Natural killer cell treated with Interleukin-12 subunit alpha and Interleukin-12 subunit beta and Interleukin-15 and Interleukin-18, amount 100 ng/mL, for 72 hours (primary cell): ENCODE measurements around the gene SFRP2. TPM values are rescaled to one million over a fixed set of nuclear protein-coding genes. Genes with fewer than 3 reads are reported as not detected.
A peak's percentile ranks its signal among the peaks of the same experiment; 100 is the strongest.

Experiments used
- ATAC-seq, 2 donors: fragments of 150-1000 bp; cut with Tn5 transposase in 1 of 2; sonication (Bioruptor Pico), chemical (Tn5 transposase) in 1 of 2; 2 replicates each; pipeline ENCODE4 v1.10.0; 2021
- DNase-seq: peaks from one replicate; pipeline ENCODE4 v3.0.0; 2022; ENCODE audit warnings: low spot score
- H3K27ac Mint-ChIP-seq, 2 donors: 1 replicate in 1 of 2; 2 replicates in 1 of 2; pipeline ENCODE4 v1.8.0; 2022; ENCODE audit warnings: mixed read lengths in 2 of 2, mild to moderate bottlenecking in 1 of 2, moderate library complexity in 1 of 2
- H3K27me3 Mint-ChIP-seq, 2 donors: 1 replicate in 1 of 2; 2 replicates in 1 of 2; pipeline ENCODE4 v1.8.0; 2022; ENCODE audit warnings: mixed read lengths in 2 of 2
- H3K36me3 Mint-ChIP-seq: one replicate; pipeline ENCODE4 v1.8.0; 2022; ENCODE audit warnings: mixed read lengths
- H3K4me1 Mint-ChIP-seq, 2 donors: 1 replicate in 1 of 2; 2 replicates in 1 of 2; pipeline ENCODE4 v1.8.0; 2022; ENCODE audit warnings: low read depth in 2 of 2, mixed read lengths in 2 of 2, mild to moderate bottlenecking in 1 of 2
- H3K4me3 Mint-ChIP-seq: one replicate; pipeline ENCODE4 v1.8.0; 2022; ENCODE audit warnings: mixed read lengths
- H3K9me3 Mint-ChIP-seq: 2 replicates; pipeline ENCODE4 v1.8.0; 2022; ENCODE audit warnings: mixed read lengths
- total RNA-seq, 2 donors: library from RNA; stranded (reverse); gene quantifications; one replicate each; pipeline ENCODE4 v1.2.3, GENCODE V29; 2022

SFRP2 gene
- total RNA-seq, 2 donors from 2014 or later = not detected

DNA sequence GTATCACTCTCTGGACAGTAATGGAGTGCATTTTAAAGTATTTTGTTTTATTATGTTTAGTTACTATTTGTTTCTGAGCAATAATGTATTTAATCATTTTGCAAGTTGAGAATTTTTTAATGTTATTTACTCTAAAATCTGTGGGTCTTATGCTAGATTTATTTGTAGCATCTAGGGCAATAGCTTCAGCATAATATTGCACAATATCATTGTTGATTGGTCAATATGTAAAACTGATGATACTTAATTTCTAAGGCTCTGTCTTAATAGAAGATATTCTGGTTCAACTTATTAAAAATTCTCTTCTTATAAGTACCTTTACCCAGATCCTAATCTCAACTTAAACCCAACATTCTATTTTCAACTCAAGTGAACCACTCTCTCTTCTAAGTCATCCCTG is 11.5 kb downstream of the SFRP2 start:
- Mint-ChIP-seq H3K27me3 (peaks cover 37 to 76% of the 10 kb centered on the region in 2 donors), H3K4me3 (no peak overlapping the region), H3K36me3 (no peaks in the 10 kb centered on the region), H3K27ac (no peak overlapping the region), H3K9me3 (no peaks in the 10 kb centered on the region), H3K4me1 (no peaks in the 10 kb centered on the region)
- DNase-seq = no peak
- ATAC-seq = no peak

DNA sequence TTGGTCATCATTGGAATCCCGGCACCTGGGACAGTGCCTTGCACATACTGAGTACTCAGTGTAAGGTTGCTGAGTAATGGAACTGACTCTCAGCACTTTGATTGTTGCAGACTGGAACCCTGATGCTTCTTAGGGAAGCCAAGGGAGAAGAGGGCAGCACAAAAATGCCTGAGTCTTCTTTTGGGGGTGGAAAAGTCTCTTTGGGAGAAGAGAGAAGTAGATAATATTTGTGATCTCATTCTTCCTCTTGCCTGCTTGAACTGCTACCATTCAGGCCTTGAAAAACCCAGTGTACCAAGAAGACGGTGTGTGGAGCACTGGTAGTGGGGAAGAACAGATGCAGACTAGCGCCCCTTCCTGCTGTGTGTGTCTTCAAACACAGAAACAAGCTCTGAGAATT is 12.3 kb downstream of the SFRP2 start:
- Mint-ChIP-seq H3K4me1 (no peaks in the 10 kb centered on the region), H3K27me3 (peaks cover 33 to 75% of the 10 kb centered on the region in 2 donors), H3K36me3 (no peaks in the 10 kb centered on the region), H3K4me3 (no peak overlapping the region), H3K27ac (no peak overlapping the region), H3K9me3 (no peaks in the 10 kb centered on the region)
- ATAC-seq (no peak), DNase-seq (no peak)

DNA sequence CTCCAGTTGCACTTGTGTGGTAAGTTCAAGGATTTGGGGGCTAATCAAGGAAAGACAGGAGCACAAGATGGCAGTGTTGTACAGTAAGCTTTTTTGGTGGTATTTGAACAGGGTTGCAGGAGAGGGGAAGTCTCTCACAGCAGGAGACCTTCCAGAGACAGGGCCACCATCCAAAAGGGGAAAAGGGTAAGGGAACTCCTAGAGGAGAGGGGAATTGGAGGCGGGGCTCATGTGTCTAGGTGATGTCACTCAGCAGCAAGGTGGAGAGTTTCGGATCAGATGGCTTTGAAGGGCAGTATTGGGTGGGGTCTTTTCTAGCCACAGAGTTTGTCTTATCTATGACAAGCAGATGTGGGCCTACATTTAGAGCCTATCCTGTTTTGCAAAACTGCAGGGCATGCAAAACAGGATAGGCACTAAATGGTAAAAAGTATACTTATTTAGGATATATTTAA is 15.6 kb downstream of the SFRP2 start:
- H3K27me3 Mint-ChIP-seq = peaks cover 38 to 65% of the 10 kb centered on the region in 2 donors
- no peak overlapping the region for H3K27ac Mint-ChIP-seq
- no peaks in the 10 kb centered on the region for H3K36me3 Mint-ChIP-seq
- no peak for DNase-seq
- no peak overlapping the region for H3K4me3 Mint-ChIP-seq
- no peaks in the 10 kb centered on the region for H3K4me1 Mint-ChIP-seq
- no peaks in the 10 kb centered on the region for H3K9me3 Mint-ChIP-seq
- no peak for ATAC-seq

DNA sequence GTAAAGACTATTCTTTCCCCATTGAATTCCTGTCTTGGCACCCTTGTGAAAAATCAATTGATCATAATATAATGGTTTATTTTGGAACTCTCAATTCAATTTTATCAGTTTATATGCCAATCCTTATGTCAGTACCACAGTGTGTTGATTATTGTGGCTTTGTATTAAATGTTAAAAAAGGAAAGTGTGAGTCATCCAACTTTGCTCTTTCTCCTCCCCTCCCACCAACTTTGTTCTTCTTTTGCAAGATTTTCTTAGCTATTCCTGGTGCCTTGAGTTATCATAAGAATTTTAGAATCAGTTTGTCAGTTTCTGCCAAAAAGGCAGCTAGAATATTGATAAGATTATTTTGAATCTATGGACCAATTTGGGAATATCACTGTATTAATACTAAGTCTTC is 17.8 kb downstream of the SFRP2 start:
- Mint-ChIP-seq H3K4me3 (no peak overlapping the region), H3K4me1 (no peaks in the 10 kb centered on the region), H3K36me3 (no peaks in the 10 kb centered on the region), H3K27ac (no peak overlapping the region), H3K27me3 (peaks cover 28 to 45% of the 10 kb centered on the region in 2 donors), H3K9me3 (no peaks in the 10 kb centered on the region)
- DNase-seq = no peak
- no peak for ATAC-seq

DNA sequence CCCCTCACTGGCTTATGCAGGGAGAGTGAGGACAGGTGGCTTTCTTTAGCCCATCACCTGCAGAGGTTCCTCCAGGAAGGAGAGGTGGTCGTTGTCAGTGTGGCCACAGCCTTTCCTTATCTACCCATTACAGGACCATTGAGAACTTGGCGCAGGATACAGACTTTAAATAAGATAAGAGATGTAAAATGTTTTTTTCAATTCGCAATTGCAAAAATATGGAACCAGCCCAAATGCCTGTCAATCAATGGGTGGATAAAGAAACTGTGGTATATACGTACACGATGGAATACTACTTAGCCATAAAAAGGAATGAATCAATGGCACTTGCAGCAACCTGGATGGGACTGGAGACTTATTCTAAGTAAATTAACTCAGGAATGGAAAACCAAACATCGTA is 22.1 kb downstream of the SFRP2 start:
- Mint-ChIP-seq H3K4me1 (no peaks in the 10 kb centered on the region), H3K27me3 (peaks cover 25 to 30% of the 10 kb centered on the region in 2 donors), H3K9me3 (no peaks in the 10 kb centered on the region), H3K27ac (no peak overlapping the region), H3K4me3 (no peak overlapping the region), H3K36me3 (no peaks in the 10 kb centered on the region)
- ATAC-seq (no peak), DNase-seq (no peak)

DNA sequence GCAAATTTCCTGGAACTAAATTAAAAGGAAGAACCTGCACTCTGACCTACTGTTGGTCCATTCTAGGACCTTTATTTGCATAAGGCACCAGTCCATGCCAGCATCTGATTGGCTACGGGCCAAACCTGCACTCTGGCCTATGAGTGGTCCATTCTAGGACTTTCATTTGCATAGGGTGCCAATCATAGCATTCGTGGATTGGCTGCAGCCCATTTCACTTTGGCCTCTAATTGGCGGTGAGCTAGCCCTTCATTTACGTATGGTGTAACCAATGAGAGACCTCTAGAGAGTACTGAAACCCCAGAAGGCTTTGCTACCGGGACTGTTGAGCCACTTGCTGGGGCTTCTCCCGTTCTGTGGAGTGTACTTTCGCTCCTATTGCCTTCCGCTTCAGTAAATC is 23.0 kb downstream of the SFRP2 start:
- ATAC-seq (no peak), DNase-seq (no peak)
- H3K27me3 Mint-ChIP-seq = peaks cover 27 to 31% of the 10 kb centered on the region in 2 donors
- no peaks in the 10 kb centered on the region for H3K9me3 Mint-ChIP-seq
- no peak overlapping the region for H3K4me3 Mint-ChIP-seq
- H3K27ac Mint-ChIP-seq = no peak overlapping the region
- H3K4me1 Mint-ChIP-seq = no peaks in the 10 kb centered on the region
- no peaks in the 10 kb centered on the region for H3K36me3 Mint-ChIP-seq

DNA sequence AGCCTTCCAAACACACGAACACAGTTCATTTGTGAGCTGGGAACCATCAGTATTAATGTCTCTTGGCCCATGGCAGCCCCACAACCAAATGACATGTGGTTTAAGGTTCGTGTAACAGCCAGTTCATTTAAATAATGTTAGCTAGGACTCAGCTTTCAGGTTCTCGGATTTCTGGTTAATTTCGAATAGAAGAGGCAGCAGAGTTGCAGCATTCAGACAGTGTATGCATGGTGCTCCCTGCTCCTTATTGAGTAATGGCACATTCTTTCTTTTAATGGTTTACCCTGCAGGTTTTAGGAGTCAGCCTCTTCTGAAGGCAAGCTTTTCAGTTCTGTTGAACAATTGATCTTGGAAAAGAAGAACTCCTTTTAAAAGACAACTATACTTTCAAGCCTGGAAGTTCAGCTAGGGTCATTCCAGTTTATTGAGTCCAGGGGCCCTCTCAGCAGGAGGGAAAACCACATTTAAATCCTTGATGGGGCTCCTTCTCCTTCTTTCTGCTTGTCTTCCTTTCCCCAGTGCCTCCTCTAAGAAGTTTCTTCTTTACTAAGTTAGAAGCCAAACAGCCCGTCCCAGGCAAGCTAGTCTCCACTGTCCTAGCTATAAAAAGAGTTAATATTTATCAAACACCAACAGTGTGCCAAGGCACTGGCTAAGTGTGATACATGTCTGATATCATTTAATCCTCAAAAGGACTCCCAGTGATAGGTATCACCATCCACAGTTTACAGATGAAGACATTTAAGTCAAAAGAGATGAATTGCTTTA is 24.1 kb downstream of the SFRP2 start:
- DNase-seq = no peak
- ATAC-seq = no peak
- Mint-ChIP-seq H3K9me3 (no peaks in the 10 kb centered on the region), H3K27me3 (peaks cover 24 to 28% of the 10 kb centered on the region in 2 donors), H3K27ac (no peak overlapping the region), H3K36me3 (no peaks in the 10 kb centered on the region), H3K4me3 (no peak overlapping the region), H3K4me1 (no peaks in the 10 kb centered on the region)

DNA sequence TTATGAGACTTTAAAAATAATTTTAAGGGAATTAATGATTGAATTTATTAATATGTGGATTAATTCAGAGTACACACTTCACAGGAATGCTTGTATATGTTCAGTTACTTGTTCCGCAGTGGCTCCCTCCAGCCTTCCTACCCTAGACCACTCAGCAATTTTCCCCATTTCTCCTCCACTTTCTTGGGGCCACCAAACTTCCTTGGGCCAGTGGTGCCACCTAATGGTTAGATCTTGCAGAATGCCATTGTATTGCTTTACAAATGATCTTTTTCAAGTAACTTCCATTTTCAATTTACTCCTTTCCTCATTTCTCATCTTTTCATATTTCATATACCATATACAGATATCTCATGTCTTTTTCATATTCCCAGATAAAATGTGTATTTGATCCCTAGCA is 25.5 kb downstream of the SFRP2 start:
- no peaks in the 10 kb centered on the region for H3K4me1 Mint-ChIP-seq
- peaks cover 28 to 36% of the 10 kb centered on the region in 2 donors for H3K27me3 Mint-ChIP-seq
- DNase-seq (no peak), ATAC-seq (no peak)
- no peaks in the 10 kb centered on the region for H3K36me3 Mint-ChIP-seq
- no peak overlapping the region for H3K4me3 Mint-ChIP-seq
- no peak overlapping the region for H3K27ac Mint-ChIP-seq
- H3K9me3 Mint-ChIP-seq = no peaks in the 10 kb centered on the region

DNA sequence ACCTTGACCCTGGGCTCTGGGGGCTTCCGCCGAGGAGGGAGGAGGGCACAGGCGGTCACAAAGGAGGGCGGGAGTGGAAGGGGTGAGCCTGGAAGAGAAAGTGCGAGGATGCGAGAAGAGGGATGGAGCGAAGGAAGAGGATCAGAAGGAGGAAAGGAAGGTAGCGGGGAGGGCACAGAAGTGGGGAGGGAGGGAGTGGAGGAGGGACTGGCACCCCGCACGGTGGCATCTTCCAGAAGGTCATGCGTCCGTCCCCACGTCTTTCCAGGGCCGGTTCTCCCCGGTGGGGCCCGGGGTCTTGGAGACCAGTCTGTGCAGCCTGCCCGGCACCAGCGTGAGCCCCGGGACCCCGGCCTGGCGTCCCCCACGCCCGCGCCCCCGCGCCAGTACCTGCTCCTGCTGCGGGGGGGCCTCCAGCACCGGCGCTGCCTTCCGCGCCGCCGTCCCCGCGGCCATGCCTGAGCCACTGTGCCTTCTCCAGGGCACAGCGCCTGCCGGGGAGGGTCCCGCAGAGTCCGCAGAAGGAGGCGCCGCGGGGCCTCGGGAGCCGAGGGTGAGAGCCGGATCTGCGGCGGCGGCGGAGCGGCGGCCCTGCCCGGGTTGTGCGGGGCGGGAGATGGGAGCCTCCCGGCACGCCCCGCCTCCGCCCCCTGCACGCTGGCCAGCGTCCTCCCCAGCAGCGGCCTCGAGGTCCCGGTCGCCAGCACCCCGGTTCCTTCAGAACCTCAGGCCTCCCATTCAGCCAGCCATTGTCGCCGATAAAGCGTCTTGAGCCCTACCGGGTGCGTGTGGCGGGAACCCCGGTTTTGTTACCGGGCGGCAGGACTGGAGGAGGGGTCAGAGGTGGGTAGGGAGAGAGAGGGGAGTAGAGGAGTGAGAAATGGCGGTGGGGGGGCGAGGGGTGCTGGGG is 29.2 kb downstream of the SFRP2 start, which contains the start of gene RNF175:
Gene RNF175, minus strand, starts transcription at position 618 of the 910 bp plus-strand sequence. Its CDS starts 162 bp downstream, at position 456.
- no peaks in the 10 kb centered on the region for H3K36me3 Mint-ChIP-seq
- H3K4me3 Mint-ChIP-seq = no peak within 1 kb of the TSS
- H3K27ac Mint-ChIP-seq = no peak within 1 kb of the TSS
- ATAC-seq (peak; percentile 18 to 49), DNase-seq (no peak)
- no peaks in the 10 kb centered on the region for H3K9me3 Mint-ChIP-seq
- no peaks in the 10 kb centered on the region for H3K4me1 Mint-ChIP-seq
- peaks cover 44 to 69% of the 10 kb centered on the region in 2 donors for H3K27me3 Mint-ChIP-seq

DNA sequence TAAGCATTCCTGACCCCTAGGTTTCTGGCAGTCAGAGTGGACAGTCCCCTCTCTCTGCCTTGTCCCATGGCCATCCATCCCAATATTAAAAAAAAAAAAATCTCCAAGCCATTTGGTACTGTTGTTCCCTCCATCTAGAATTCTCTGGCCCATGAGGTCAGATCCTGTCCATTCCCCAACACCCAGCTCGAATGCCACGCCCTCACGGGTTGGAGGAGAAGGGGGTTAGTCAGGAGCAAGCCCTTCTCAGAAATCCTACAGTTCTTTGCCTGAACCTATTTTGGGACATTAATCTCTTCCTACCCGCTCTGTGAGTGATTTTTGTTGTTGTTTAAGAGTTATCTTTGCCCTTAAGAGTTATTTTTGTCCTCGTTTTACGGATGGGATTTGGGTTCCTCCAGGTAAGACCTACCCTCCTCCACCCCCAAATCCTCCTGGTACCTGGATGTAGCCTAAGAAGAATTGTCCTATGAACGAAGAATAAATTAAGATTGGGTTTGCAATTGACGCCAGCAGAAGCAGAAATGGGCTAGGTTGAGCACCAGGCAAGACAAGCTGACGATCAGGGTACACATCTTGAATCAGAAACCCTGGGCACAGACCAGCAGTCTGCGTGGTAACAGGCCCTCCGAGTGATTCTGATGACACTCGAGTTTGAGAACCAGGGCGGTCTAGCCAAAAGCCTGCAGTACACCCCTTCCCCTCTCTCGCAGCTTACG is 30.0 kb downstream of the SFRP2 start:
- H3K9me3 Mint-ChIP-seq = no peaks in the 10 kb centered on the region

DNA sequence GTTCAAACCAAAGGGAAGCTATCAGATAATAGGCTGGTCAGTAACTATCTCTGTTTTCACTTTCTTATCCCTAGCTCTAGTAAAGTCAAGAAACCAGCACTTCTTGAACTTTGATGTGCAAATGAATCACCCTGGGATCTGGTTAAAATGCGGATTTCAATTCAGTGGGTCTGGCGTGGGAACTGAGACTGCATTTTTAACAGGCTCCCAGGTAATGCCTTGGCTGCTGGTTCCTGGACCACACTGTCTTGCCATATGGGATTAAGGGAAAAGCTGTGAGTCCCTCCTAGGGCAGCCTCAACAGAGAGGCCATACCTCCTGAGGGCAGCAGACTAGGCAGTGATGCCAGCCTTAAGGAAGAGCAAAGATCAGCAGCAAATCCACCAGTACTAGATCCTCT is 30.7 kb downstream of the SFRP2 start:
- no peaks in the 10 kb centered on the region for H3K4me1 Mint-ChIP-seq
- H3K36me3 Mint-ChIP-seq = no peaks in the 10 kb centered on the region
- ATAC-seq (no peak), DNase-seq (no peak)
- peaks cover 39 to 63% of the 10 kb centered on the region in 2 donors for H3K27me3 Mint-ChIP-seq
- H3K4me3 Mint-ChIP-seq = no peak overlapping the region
- no peaks in the 10 kb centered on the region for H3K9me3 Mint-ChIP-seq
- H3K27ac Mint-ChIP-seq = no peak overlapping the region

More for the DNA sequence above, 30.0 kb downstream of the SFRP2 start:
- Mint-ChIP-seq H3K27ac (no peak overlapping the region), H3K36me3 (no peaks in the 10 kb centered on the region), H3K4me1 (no peaks in the 10 kb centered on the region), H3K4me3 (no peak overlapping the region), H3K27me3 (peaks cover 41 to 69% of the 10 kb centered on the region in 2 donors)
- ATAC-seq (no peak), DNase-seq (no peak)

DNA sequence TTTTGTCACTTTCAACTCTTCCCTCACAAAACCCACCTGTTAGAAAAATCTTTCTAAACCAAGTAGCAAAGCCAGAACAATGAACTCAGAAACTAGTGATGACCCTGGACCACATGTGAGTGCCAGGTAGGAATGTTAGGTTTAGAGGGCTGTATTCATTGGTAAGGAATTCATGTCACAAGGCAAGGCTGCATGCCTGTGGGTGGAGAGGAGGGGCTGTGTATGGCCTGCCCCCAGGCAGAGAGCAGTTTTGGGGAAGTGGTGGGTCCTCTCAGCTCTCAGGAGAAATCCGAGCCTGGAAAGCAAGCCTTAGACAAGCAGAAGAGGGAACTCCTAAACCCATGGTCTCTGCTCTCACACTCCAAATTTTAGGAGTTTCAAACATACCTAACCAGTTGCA is 31.5 kb downstream of the SFRP2 start:
- Mint-ChIP-seq H3K36me3 (no peaks in the 10 kb centered on the region), H3K4me3 (no peak overlapping the region), H3K27me3 (peaks cover 38 to 56% of the 10 kb centered on the region in 2 donors), H3K27ac (no peak overlapping the region), H3K4me1 (no peaks in the 10 kb centered on the region), H3K9me3 (no peaks in the 10 kb centered on the region)
- no peak for ATAC-seq
- DNase-seq = no peak

DNA sequence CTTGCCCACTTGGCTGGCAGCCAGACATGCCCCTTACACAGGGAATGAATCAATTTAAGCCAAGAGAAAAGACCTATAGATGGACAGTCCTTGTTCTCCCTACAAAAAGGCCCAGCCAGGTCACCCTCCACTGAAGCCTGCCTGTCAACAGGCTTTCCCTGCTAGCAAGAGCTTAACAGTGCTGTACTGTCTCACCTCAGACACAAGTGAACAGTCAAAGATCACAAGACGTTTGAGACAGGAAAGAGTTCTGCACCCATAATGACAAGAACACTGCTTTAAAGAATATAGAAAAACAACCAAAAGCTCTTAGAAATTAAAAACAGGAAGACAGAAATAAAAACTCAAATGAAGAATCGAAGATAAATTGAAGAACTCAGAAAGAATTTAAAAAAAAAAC is 33.7 kb downstream of the SFRP2 start:
- Mint-ChIP-seq H3K4me1 (no peaks in the 10 kb centered on the region), H3K4me3 (no peak overlapping the region), H3K27me3 (peaks cover 31 to 45% of the 10 kb centered on the region in 2 donors), H3K36me3 (no peaks in the 10 kb centered on the region), H3K9me3 (no peaks in the 10 kb centered on the region), H3K27ac (no peak overlapping the region)
- DNase-seq (no peak), ATAC-seq (no peak)
